ENCODE results near the gene RIOK3.

Gene RIOK3

GRCh38 chr18:23524213-23524707 is 71.2 kb downstream of the RIOK3 start:
- H3K9me3 ChIP-seq (ENCODE audit: control insufficient read depth, low read length) = no peaks in the 10 kb centered on the region
- H3K27ac ChIP-seq (ENCODE audit: insufficient read depth, low read length, poor library complexity, severe bottlenecking) = no peak overlapping the region
- no peak overlapping the region for H3K4me3 ChIP-seq (ENCODE audit: insufficient read depth, low read depth, low read length, poor library complexity, severe bottlenecking)
- peaks cover 88% of the 10 kb centered on the region for H3K36me3 ChIP-seq (ENCODE audit: control insufficient read depth, insufficient read depth, low read length)
- H3K27me3 ChIP-seq (replicated peaks; ENCODE audit: control insufficient read depth, insufficient read depth, low read length, poor library complexity, severe bottlenecking) = no peaks in the 10 kb centered on the region
- H3K4me1 ChIP-seq (ENCODE audit: control insufficient read depth, insufficient read depth, low read length, poor library complexity, severe bottlenecking) = no peaks in the 10 kb centered on the region
- DNase-seq = no peak

GRCh38 chr18:23526501-23527063 is 73.5 kb downstream of the RIOK3 start:
- H3K36me3 ChIP-seq (ENCODE audit: control insufficient read depth, insufficient read depth, low read length) = peaks cover 87% of the 10 kb centered on the region
- no peak overlapping the region for H3K4me3 ChIP-seq (ENCODE audit: insufficient read depth, low read depth, low read length, poor library complexity, severe bottlenecking)
- H3K27me3 ChIP-seq (replicated peaks; ENCODE audit: control insufficient read depth, insufficient read depth, low read length, poor library complexity, severe bottlenecking) = no peaks in the 10 kb centered on the region
- H3K4me1 ChIP-seq (ENCODE audit: control insufficient read depth, insufficient read depth, low read length, poor library complexity, severe bottlenecking) = no peaks in the 10 kb centered on the region
- no peak for DNase-seq
- no peak overlapping the region for H3K27ac ChIP-seq (ENCODE audit: insufficient read depth, low read length, poor library complexity, severe bottlenecking)
- H3K9me3 ChIP-seq (ENCODE audit: control insufficient read depth, low read length) = no peaks in the 10 kb centered on the region

- H3K9me3 ChIP-seq (ENCODE audit: control insufficient read depth, low read length) = no peaks in the 10 kb centered on the region
- peaks cover 89% of the 10 kb centered on the region for H3K36me3 ChIP-seq (ENCODE audit: control insufficient read depth, insufficient read depth, low read length)
- no peak overlapping the region for H3K4me3 ChIP-seq (ENCODE audit: insufficient read depth, low read depth, low read length, poor library complexity, severe bottlenecking)
- H3K4me1 ChIP-seq (ENCODE audit: control insufficient read depth, insufficient read depth, low read length, poor library complexity, severe bottlenecking) = no peaks in the 10 kb centered on the region
- H3K27me3 ChIP-seq (replicated peaks; ENCODE audit: control insufficient read depth, insufficient read depth, low read length, poor library complexity, severe bottlenecking) = no peaks in the 10 kb centered on the region
- no peak overlapping the region for H3K27ac ChIP-seq (ENCODE audit: insufficient read depth, low read length, poor library complexity, severe bottlenecking)
- no peak for DNase-seq
Observed at GRCh38 chr18:23528580-23529472, 75.7 kb downstream of the RIOK3 start.

GRCh38 chr18:23529604-23530003 is 76.5 kb downstream of the RIOK3 start:
- H3K36me3 ChIP-seq (ENCODE audit: control insufficient read depth, insufficient read depth, low read length) = peaks cover 89% of the 10 kb centered on the region
- no peaks in the 10 kb centered on the region for H3K27me3 ChIP-seq (replicated peaks; ENCODE audit: control insufficient read depth, insufficient read depth, low read length, poor library complexity, severe bottlenecking)
- H3K27ac ChIP-seq (ENCODE audit: insufficient read depth, low read length, poor library complexity, severe bottlenecking) = no peak overlapping the region
- no peaks in the 10 kb centered on the region for H3K4me1 ChIP-seq (ENCODE audit: control insufficient read depth, insufficient read depth, low read length, poor library complexity, severe bottlenecking)
- H3K4me3 ChIP-seq (ENCODE audit: insufficient read depth, low read depth, low read length, poor library complexity, severe bottlenecking) = no peak overlapping the region
- no peak for DNase-seq
- H3K9me3 ChIP-seq (ENCODE audit: control insufficient read depth, low read length) = no peaks in the 10 kb centered on the region

- H3K36me3 ChIP-seq (ENCODE audit: control insufficient read depth, insufficient read depth, low read length) = peaks cover 93% of the 10 kb centered on the region
Observed at GRCh38 chr18:23530195-23530594, 77.1 kb downstream of the RIOK3 start.

GRCh38 chr18:23531912-23532311 is 78.8 kb downstream of the RIOK3 start:
- Histone ChIP-seq H3K27ac (ENCODE audit: insufficient read depth, low read length, poor library complexity, severe bottlenecking) (no peak overlapping the region), H3K27me3 (replicated peaks; ENCODE audit: control insufficient read depth, insufficient read depth, low read length, poor library complexity, severe bottlenecking) (no peaks in the 10 kb centered on the region), H3K4me3 (ENCODE audit: insufficient read depth, low read depth, low read length, poor library complexity, severe bottlenecking) (no peak overlapping the region), H3K9me3 (ENCODE audit: control insufficient read depth, low read length) (no peaks in the 10 kb centered on the region), H3K36me3 (ENCODE audit: control insufficient read depth, insufficient read depth, low read length) (peaks cover 97% of the 10 kb centered on the region), H3K4me1 (ENCODE audit: control insufficient read depth, insufficient read depth, low read length, poor library complexity, severe bottlenecking) (no peaks in the 10 kb centered on the region)
- no peak for DNase-seq

More at GRCh38 chr18:23530195-23530594, 77.1 kb downstream of the RIOK3 start:
- no peak overlapping the region for H3K27ac ChIP-seq (ENCODE audit: insufficient read depth, low read length, poor library complexity, severe bottlenecking)
- H3K27me3 ChIP-seq (replicated peaks; ENCODE audit: control insufficient read depth, insufficient read depth, low read length, poor library complexity, severe bottlenecking) = no peaks in the 10 kb centered on the region
- H3K9me3 ChIP-seq (ENCODE audit: control insufficient read depth, low read length) = no peaks in the 10 kb centered on the region
- H3K4me3 ChIP-seq (ENCODE audit: insufficient read depth, low read depth, low read length, poor library complexity, severe bottlenecking) = no peak overlapping the region
- no peaks in the 10 kb centered on the region for H3K4me1 ChIP-seq (ENCODE audit: control insufficient read depth, insufficient read depth, low read length, poor library complexity, severe bottlenecking)
- no peak for DNase-seq
